ENCODE results near the gene STXBP4.

Gene STXBP4

GRCh38 chr17:55004484-55004883, 35.9 kb downstream of the STXBP4 start:
- Histone ChIP-seq H3K4me2 (ENCODE audit: low read depth, low read length) (no peak overlapping the region), H3K27me3 (replicated peaks; ENCODE audit: insufficient read depth, low read length) (no peaks in the 10 kb centered on the region), H4K20me1 (ENCODE audit: insufficient read depth, low read length) (no peaks in the 10 kb centered on the region), H3K36me3 (replicated peaks; ENCODE audit: insufficient read depth, low read length) (no peaks in the 10 kb centered on the region), H3K4me1 (ENCODE audit: low read length) (no peaks in the 10 kb centered on the region), H3K79me2 (ENCODE audit: low read length) (no peaks in the 10 kb centered on the region), H3F3A (ENCODE audit: insufficient read depth, low read length) (no peaks in the 10 kb centered on the region), H3K27ac (ENCODE audit: low read length) (no peak overlapping the region), H3K9me3 (replicated peaks; ENCODE audit: insufficient read depth, low read length) (no peaks in the 10 kb centered on the region), H2AFZ (ENCODE audit: low read length) (no peak overlapping the region), H3K9me2 (replicated peaks; ENCODE audit: insufficient read depth, low read length) (no peaks in the 10 kb centered on the region), H3K9ac (ENCODE audit: low read length) (no peak overlapping the region), H3K4me3 (ENCODE audit: low read length) (no peak overlapping the region)
- TF ChIP-seq EZH2phosphoT487 (IDR thresholded peaks at IDR 0.05; ENCODE audit: low read length) (no peak), EZH2 (optimal IDR thresholded peaks at IDR 0.05; ENCODE audit: low read depth, low read length) (no peak)
- TF ChIP-seq, protein P1, sequence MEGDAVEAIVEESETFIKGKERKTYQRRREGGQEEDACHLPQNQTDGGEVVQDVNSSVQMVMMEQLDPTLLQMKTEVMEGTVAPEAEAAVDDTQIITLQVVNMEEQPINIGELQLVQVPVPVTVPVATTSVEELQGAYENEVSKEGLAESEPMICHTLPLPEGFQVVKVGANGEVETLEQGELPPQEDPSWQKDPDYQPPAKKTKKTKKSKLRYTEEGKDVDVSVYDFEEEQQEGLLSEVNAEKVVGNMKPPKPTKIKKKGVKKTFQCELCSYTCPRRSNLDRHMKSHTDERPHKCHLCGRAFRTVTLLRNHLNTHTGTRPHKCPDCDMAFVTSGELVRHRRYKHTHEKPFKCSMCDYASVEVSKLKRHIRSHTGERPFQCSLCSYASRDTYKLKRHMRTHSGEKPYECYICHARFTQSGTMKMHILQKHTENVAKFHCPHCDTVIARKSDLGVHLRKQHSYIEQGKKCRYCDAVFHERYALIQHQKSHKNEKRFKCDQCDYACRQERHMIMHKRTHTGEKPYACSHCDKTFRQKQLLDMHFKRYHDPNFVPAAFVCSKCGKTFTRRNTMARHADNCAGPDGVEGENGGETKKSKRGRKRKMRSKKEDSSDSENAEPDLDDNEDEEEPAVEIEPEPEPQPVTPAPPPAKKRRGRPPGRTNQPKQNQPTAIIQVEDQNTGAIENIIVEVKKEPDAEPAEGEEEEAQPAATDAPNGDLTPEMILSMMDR (IDR thresholded peaks at IDR 0.05; ENCODE audit: low read length) = no peak
- no peak for DNase-seq

DNA sequence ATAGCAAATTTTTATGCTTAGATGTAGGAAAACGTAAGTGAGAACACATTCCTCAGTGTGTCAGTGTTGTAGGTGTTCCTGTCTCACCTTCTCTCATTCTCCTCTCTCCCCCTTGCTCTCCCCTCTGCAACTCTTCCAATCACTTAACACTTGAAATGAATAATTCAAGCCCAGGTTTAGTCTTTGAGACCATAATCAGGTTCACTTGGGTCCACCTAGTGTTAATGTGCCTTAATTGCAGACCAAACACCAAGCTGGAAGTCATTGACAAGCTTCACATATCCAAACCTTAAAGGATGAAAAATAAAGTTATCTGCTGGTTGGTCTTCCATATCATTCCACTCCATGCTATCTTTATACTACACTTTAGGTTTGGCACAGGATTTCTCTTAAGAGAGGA, 37.0 kb downstream of the STXBP4 start:
- TF ChIP-seq, protein P1 (IDR thresholded peaks at IDR 0.05; ENCODE audit: low read length) = peak; percentile 43
- no peak for TF ChIP-seq EZH2 (optimal IDR thresholded peaks at IDR 0.05; ENCODE audit: low read depth, low read length)
- Histone ChIP-seq H3K27ac (ENCODE audit: low read length) (no peak overlapping the region), H3K27me3 (replicated peaks; ENCODE audit: insufficient read depth, low read length) (no peaks in the 10 kb centered on the region), H3K9me3 (replicated peaks; ENCODE audit: insufficient read depth, low read length) (no peaks in the 10 kb centered on the region), H3K4me1 (ENCODE audit: low read length) (no peaks in the 10 kb centered on the region), H3K36me3 (replicated peaks; ENCODE audit: insufficient read depth, low read length) (no peaks in the 10 kb centered on the region), H2AFZ (ENCODE audit: low read length) (no peak overlapping the region), H3F3A (ENCODE audit: insufficient read depth, low read length) (no peaks in the 10 kb centered on the region), H3K4me3 (ENCODE audit: low read length) (no peak overlapping the region), H4K20me1 (ENCODE audit: insufficient read depth, low read length) (no peaks in the 10 kb centered on the region), H3K9me2 (replicated peaks; ENCODE audit: insufficient read depth, low read length) (no peaks in the 10 kb centered on the region), H3K79me2 (ENCODE audit: low read length) (no peaks in the 10 kb centered on the region), H3K4me2 (ENCODE audit: low read depth, low read length) (no peak overlapping the region), H3K9ac (ENCODE audit: low read length) (no peak overlapping the region)
- peak; percentile 24 for DNase-seq

DNA sequence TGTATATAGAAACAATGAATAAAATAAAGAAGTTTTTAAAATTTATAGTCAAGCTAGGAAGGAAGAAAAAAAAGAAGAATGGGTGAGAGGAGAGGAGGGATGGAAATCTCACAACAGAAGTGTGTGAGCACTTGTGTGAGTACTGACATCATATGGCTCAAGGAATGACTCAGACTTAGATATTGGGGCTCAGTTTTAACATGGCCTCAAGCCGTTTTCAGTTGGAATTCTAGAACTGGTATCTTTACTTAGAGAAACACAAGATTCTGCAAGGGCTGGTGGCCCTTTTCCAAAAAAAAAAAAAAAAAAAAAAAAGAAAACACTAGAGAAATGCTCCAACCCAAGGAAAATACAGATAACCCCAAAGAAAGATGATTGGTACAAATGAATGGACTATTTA, 55.1 kb downstream of the STXBP4 start:
- Histone ChIP-seq H3K27me3 (replicated peaks; ENCODE audit: insufficient read depth, low read length) (no peaks in the 10 kb centered on the region), H3K4me1 (ENCODE audit: low read length) (peaks cover 12% of the 10 kb centered on the region), H3K4me3 (ENCODE audit: low read length) (no peak overlapping the region), H3K36me3 (replicated peaks; ENCODE audit: insufficient read depth, low read length) (no peaks in the 10 kb centered on the region), H3K4me2 (ENCODE audit: low read depth, low read length) (no peak overlapping the region), H3K79me2 (ENCODE audit: low read length) (no peaks in the 10 kb centered on the region), H3K9me2 (replicated peaks; ENCODE audit: insufficient read depth, low read length) (no peaks in the 10 kb centered on the region), H2AFZ (ENCODE audit: low read length) (no peak overlapping the region), H3K9me3 (replicated peaks; ENCODE audit: insufficient read depth, low read length) (no peaks in the 10 kb centered on the region), H4K20me1 (ENCODE audit: insufficient read depth, low read length) (no peaks in the 10 kb centered on the region), H3K9ac (ENCODE audit: low read length) (no peak overlapping the region), H3F3A (ENCODE audit: insufficient read depth, low read length) (0 out of 2 replicates have a peak, but pooled peaks cover 6% of the 10 kb centered on the region), H3K27ac (ENCODE audit: low read length) (no peak overlapping the region)
- DNase-seq = no peak
- TF ChIP-seq, protein P1 (IDR thresholded peaks at IDR 0.05; ENCODE audit: low read length) = no peak
- TF ChIP-seq EZH2phosphoT487 (IDR thresholded peaks at IDR 0.05; ENCODE audit: low read length) (no peak), EZH2 (optimal IDR thresholded peaks at IDR 0.05; ENCODE audit: low read depth, low read length) (no peak)

Data from MM.1S (cell line).